HG03575 (cell line): ENCODE measurements around the gene PEPD.

ENCODE experiments used
- ATAC-seq: cut with Tn5 transposase; IDR thresholded peaks from one replicate; pipeline ENCODE4 v1.9.1; 2021; ENCODE audit not compliant: unreplicated experiment, insufficient number of reproducible peaks, low FRiP score; ENCODE audit errors: extremely low read depth

Gene PEPD

DNA sequence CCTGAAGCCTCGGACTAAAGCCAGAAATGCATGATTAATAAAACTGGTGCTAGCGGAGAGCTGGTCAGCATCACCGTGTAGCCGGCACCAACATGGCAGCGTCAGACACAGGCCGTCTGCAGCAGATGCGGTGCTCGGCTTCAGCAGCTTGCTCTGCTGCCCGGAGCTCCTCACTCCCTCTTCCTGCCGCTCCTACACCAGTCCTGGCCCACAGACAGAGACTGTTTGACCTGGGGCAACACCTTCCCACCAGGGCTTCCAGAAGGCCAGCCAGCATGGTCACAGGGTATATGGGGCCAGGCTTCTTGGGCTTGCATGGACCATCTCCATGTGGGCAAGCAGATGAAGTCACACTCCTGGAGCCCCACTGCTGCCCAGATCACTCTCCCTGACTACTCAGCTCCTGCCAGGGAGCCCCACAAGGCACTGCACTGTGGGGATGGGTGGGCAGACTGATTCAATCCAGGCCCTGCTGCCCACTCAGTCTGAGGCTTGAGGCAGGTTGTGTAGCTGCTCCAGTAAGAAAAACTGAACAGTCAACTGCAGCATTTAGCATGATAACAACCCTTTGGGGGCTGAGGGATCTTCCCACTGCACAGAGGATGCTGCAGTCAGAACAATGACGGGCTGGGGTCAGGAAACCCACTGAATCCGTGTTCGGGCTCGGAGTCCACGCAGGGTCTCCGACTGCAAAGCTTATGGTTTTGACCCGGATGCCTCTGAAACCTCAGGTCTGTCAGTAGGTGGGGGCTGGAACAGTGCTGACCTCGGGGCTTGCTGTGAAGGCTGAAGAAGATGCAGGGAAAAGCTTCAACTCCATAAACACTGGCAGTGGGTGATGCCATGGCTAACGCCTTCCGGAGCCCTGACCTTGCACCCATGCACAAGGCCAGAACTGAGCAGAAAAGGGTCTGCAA, 102.5 kb downstream of the PEPD start:
- no peak for ATAC-seq

DNA sequence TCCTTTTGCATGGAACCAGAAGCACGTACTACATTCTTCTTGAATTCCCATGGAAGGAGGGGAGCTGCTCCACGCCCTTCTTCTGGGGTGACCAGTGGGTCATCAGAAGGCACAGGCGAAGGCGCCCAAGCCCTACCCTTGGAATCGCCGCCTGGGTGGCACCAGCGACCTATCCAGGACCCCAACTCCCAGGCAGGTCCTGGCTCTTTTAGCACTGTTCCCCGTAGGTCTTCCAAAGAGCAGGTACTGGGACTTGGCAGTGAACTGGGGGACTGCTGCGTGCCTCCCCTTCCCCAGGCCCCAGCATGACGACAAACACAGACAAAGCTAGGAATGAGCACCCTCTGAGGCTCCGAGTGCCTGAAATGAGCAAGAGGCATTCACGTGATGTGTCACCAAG, 103.1 kb downstream of the PEPD start:
- ATAC-seq, result no peak

GRCh38 chr19:33417751-33418150, 103.8 kb downstream of the PEPD start:
- no peak for ATAC-seq

DNA sequence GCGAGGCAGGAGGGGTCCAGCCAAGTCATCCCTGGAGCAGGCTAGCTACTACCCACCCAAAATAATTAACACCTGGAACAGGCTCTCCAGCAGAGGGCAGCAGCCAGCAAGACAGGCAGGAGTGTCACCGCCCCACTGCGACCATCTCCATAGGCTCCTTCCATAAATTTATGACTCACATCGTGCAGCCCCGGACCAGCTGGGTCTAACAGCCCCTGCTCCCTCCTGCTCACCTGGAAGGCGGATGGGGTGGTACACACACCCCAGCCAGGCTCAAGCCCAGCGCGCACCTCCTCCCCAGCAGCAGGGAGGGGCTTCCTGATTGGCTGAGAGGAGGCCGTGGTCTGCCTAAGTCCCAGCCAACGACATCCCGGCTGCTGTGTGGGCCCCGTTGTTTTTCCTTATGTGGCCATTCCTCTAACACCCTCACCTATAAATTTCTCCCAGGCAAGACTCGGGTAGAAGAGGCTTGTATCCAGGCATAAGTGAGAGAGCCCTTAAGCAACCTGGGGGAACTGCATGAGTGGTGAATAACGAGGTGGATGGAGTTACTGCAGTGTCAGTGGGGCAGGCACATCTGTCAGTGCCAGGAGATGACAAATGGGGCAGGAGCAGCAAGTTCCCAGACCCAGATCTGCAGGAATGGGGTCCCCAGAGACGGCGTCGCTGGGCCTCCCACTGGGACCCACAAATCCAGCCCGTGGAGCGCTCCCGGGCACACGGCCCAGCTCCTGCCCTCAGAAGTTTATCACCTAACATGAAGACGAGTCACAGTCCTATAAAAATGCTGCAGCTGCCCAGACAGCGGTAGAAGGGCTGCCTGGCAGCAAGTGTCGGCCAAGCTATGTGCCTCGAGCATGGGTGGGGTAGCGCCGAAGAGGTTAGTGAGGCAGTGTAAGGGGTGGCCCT, 105.0 kb downstream of the PEPD start:
- no peak for ATAC-seq

- no peak for ATAC-seq
These were observed 106.7 kb downstream of the PEPD start for GRCh38 chr19:33414667-33415605.

DNA sequence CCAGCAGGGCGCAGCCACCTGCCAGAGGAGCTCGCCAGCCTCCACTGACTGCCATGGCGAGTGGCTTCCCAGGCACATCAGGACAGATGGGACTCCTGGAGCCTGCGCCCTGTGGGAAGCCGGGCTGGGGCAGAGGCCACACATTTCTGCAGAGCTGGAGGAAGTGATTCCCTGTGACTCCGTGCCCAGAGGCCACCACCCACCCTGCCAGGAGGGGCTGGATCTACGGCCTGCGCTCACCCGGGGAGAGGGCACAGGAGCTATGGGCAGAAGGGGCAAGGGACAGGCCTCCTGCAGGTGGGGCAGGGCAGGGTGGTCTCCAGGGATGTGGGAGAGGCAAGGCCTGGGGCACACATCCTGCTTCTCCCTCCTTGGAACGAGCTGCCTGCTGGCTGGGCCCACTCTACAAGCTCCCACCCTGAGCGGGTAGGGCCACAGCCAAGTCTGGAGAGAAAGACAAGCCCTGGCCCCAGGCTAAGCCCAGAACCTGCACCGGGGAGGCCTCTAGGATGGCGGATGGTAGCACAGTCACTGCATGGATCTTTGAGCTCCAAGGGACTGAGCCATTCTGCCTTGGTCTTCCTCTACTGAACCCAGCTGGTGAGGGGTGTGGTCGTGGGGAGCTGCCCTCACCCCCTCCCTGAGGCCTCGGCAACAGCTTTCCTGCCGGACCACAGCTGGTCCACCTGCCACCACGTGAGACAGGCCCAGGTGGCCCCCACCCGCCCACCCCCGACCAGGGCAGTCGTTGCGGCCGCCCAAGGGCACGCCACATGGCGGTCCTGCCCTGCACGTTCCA, 107.5 kb downstream of the PEPD start:
- ATAC-seq, result no peak

DNA sequence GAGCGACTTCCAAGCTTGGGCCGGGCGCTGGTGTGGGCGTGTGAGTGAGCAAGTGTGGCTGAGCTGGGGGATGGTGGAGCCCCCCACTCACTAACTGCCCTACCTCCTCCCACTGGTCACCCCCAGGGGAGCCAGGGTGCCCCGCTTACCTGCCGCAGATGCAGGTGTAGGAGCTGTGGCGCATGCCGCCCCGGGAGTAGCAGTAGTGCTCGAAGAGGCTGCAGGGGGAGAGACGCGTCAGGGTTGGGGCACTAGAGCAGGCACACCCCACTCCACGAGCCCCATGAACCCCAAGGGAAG, 108.2 kb downstream of the PEPD start:
- no peak for ATAC-seq

GRCh38 chr19:33412601-33413425, 108.8 kb downstream of the PEPD start:
- ATAC-seq, result no peak

DNA sequence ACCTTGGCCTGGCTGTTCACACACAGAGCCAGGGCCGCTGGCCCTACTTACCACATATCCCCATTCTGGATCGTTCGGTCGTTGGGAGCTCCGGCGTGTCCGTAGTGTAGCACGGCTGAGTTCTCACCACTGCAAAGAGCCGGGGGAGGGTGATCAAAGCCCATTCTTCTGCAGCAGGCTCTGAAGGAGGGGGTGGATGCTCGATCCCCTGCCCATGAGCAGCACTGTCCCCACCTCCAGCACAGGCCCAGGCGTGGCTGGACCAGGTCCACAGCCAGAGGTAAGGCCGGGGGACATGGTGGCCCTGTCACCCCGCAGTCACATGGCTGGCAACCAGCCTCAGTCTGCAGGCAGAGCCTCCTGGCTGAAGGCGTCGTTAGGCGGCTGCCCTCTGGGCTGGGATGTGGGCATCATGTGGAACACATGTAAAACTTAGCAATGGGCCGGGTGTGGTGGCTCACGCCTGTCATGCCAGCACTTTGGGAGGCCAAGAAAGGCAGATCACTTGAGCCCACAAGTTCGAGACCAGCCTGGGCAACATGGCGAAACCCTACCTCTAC, 109.9 kb downstream of the PEPD start:
- ATAC-seq, result no peak

DNA sequence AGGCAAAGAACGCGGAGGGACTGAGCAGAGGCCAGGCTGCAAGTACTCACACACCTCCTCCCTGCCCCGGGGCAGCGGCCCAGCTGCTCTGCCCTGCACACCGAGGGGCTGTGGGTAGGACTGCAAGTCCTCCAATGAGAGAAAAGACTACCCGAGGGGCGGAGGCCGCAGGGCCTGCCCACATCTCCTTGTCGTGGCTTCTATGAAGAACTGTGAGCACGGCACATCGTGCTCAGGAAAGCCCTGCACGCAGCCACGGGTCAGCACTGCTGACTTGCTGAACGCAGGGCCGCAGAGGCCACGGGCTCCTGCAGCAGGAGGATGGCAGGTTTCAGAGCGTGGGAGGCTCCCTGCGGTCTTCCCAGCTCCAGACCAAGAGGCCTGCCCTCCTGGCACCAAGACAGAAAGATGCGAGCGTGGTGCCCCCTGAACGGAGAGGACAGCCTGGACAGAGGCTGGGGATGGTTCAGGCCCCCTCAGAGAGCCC, 110.6 kb downstream of the PEPD start:
- ATAC-seq, result no peak

- ATAC-seq, result no peak
These were observed 111.5 kb downstream of the PEPD start for GRCh38 chr19:33409906-33410685.

- no peak for ATAC-seq
These were observed 112.8 kb downstream of the PEPD start for GRCh38 chr19:33408538-33409434.

- no peak for ATAC-seq
These were observed 113.5 kb downstream of the PEPD start for GRCh38 chr19:33408116-33408515.

DNA sequence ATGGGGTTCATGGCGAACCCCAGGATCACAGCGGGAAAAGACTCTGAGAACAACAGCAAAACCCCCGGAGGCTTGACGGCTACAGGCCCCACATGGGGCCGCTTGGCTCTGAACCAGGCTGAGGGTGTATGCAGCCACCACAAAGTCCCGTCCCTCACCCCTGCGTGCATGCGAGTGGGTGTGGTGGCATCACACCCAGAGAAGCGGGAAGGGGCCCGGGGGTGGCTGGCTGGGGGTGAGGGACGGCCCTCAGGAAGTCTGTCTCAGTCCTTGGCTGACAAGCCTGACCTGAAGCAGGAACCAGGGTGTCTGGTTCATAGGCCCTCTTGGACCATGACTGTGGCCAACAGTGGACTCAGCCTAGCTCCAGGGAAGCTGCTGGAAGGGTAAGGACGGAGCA, 113.9 kb downstream of the PEPD start:
- no peak for ATAC-seq

DNA sequence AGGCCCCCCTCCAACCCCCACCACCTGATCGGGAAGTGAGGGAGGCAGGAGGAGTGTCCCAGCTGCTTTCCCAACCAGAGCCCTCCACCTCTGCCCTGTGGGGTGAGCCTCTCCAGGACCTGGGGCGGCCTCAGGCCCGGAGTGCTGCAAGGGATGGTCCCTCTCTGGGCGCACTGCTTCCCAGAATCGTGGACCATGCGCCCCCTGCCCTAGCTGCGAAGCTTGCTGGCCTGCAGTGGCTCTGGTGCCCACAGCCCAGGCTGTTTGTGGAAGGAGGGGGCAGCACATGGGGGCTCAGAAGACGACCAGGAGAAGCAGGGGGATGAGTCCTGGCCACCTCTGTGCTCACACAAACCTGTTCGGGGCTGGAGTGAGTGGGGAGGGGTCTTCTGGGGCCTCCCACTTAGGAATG, 114.4 kb downstream of the PEPD start:
- no peak for ATAC-seq
